Measurements from ENCODE around the gene AKAP8L.

AKAP8L gene

GRCh38 chr19:15466851-15467733, 48.3 kb upstream of the AKAP8L start:
- H2AFZ ChIP-seq (ENCODE audit: low read length): no peak overlapping the region
- no peaks in the 10 kb centered on the region for H3K36me3 ChIP-seq (ENCODE audit: insufficient read depth, low read length)
- peak overlapping the region; percentile 5 for H3K4me3 ChIP-seq (ENCODE audit: low read length, poor library complexity, severe bottlenecking)
- peaks cover 15% of the 10 kb centered on the region for H3K79me2 ChIP-seq (ENCODE audit: insufficient read depth, low read length)
- no peaks in the 10 kb centered on the region for H3K27me3 ChIP-seq (ENCODE audit: insufficient read depth, low read length, poor library complexity, severe bottlenecking)
- H3K4me1 ChIP-seq (ENCODE audit: insufficient read depth, low read length, poor library complexity, severe bottlenecking): peaks cover 54% of the 10 kb centered on the region
- no peaks in the 10 kb centered on the region for H3K9me2 ChIP-seq (replicated peaks; ENCODE audit: low read depth, low read length)
- H3K9ac ChIP-seq (ENCODE audit: low read depth, low read length, poor library complexity, severe bottlenecking): peak overlapping the region; percentile 41
- H3F3A ChIP-seq (ENCODE audit: low read depth): peaks cover 16% of the 10 kb centered on the region; the same call in 1 of the 2 replicates
- H4K20me1 ChIP-seq (ENCODE audit: insufficient read depth, low read length, poor library complexity, severe bottlenecking): no peaks in the 10 kb centered on the region
- TF ChIP-seq CTCF (conservative IDR thresholded peaks at IDR 0.05; ENCODE audit: low read length) (no peak), EZH2phosphoT487 (IDR thresholded peaks at IDR 0.05; ENCODE audit: borderline replicate concordance) (no peak)
- peak overlapping the region; percentile 61 for H3K4me2 ChIP-seq (ENCODE audit: low read depth, low read length, poor library complexity, severe bottlenecking)
- H3K9me3 ChIP-seq (ENCODE audit: insufficient read depth, low read depth, low read length): no peaks in the 10 kb centered on the region

- no peaks in the 10 kb centered on the region for H4K20me1 ChIP-seq (ENCODE audit: insufficient read depth, low read length, poor library complexity, severe bottlenecking)
- peaks cover 3% of the 10 kb centered on the region; the same call in 1 of the 2 replicates for H3K36me3 ChIP-seq (ENCODE audit: insufficient read depth, low read length)
- H2AFZ ChIP-seq (ENCODE audit: low read length): peak within 1 kb of the TSS; percentile 50; the same call in 1 of the 2 replicates
- no peaks in the 10 kb centered on the region for H3K9me3 ChIP-seq (ENCODE audit: insufficient read depth, low read depth, low read length)
- no peaks in the 10 kb centered on the region for H3K9me2 ChIP-seq (replicated peaks; ENCODE audit: low read depth, low read length)
- H3K4me2 ChIP-seq (ENCODE audit: low read depth, low read length, poor library complexity, severe bottlenecking): peak within 1 kb of the TSS; percentile 88
- peaks cover 26% of the 10 kb centered on the region for H3K79me2 ChIP-seq (ENCODE audit: insufficient read depth, low read length)
- H3K27me3 ChIP-seq (ENCODE audit: insufficient read depth, low read length, poor library complexity, severe bottlenecking): no peaks in the 10 kb centered on the region
- H3K4me3 ChIP-seq (ENCODE audit: low read length, poor library complexity, severe bottlenecking): peak within 1 kb of the TSS; percentile 95
- H3K4me1 ChIP-seq (ENCODE audit: insufficient read depth, low read length, poor library complexity, severe bottlenecking): peaks cover 63% of the 10 kb centered on the region
- TF ChIP-seq EZH2phosphoT487 (IDR thresholded peaks at IDR 0.05; ENCODE audit: borderline replicate concordance): no peak
- no peak for TF ChIP-seq CTCF (conservative IDR thresholded peaks at IDR 0.05; ENCODE audit: low read length)
- peaks cover 16% of the 10 kb centered on the region; the same call in 1 of the 2 replicates for H3F3A ChIP-seq (ENCODE audit: low read depth)
- peak within 1 kb of the TSS; percentile 93 for H3K9ac ChIP-seq (ENCODE audit: low read depth, low read length, poor library complexity, severe bottlenecking)
Observed at GRCh38 chr19:15464394-15465385, 45.9 kb upstream of the AKAP8L start, which contains the start of gene RASAL3. RASAL3 (minus strand) TSS chr19:15464544; CDS start chr19:15464358, 186 bp downstream.

- peak overlapping the region; percentile 93 for H3K9ac ChIP-seq (ENCODE audit: low read depth, low read length, poor library complexity, severe bottlenecking)
- H4K20me1 ChIP-seq (ENCODE audit: insufficient read depth, low read length, poor library complexity, severe bottlenecking): no peaks in the 10 kb centered on the region
- peaks cover 61% of the 10 kb centered on the region for H3K4me1 ChIP-seq (ENCODE audit: insufficient read depth, low read length, poor library complexity, severe bottlenecking)
- TF ChIP-seq EZH2phosphoT487 (IDR thresholded peaks at IDR 0.05; ENCODE audit: borderline replicate concordance) (no peak), CTCF (conservative IDR thresholded peaks at IDR 0.05; ENCODE audit: low read length) (peak; percentile 18; the same call in 1 of the 2 replicates)
- H3K4me3 ChIP-seq (ENCODE audit: low read length, poor library complexity, severe bottlenecking): peak overlapping the region; percentile 95
- H3K27me3 ChIP-seq (ENCODE audit: insufficient read depth, low read length, poor library complexity, severe bottlenecking): no peaks in the 10 kb centered on the region
- H3F3A ChIP-seq (ENCODE audit: low read depth): peaks cover 16% of the 10 kb centered on the region; the same call in 1 of the 2 replicates
- H3K9me2 ChIP-seq (replicated peaks; ENCODE audit: low read depth, low read length): no peaks in the 10 kb centered on the region
- no peaks in the 10 kb centered on the region for H3K9me3 ChIP-seq (ENCODE audit: insufficient read depth, low read depth, low read length)
- peak overlapping the region; percentile 50; the same call in 1 of the 2 replicates for H2AFZ ChIP-seq (ENCODE audit: low read length)
- H3K36me3 ChIP-seq (ENCODE audit: insufficient read depth, low read length): peaks cover 3% of the 10 kb centered on the region; the same call in 1 of the 2 replicates
- peak overlapping the region; percentile 88 for H3K4me2 ChIP-seq (ENCODE audit: low read depth, low read length, poor library complexity, severe bottlenecking)
- peaks cover 26% of the 10 kb centered on the region for H3K79me2 ChIP-seq (ENCODE audit: insufficient read depth, low read length)
Observed at GRCh38 chr19:15463861-15464371, 45.1 kb upstream of the AKAP8L start.

All from Loucy (cell line).